Kidney (tissue), 14 donors: Measurements from ENCODE around the gene TMOD4. TPM values are rescaled to one million over a fixed set of nuclear protein-coding genes. Genes with fewer than 3 reads are reported as not detected.
A peak's percentile ranks its signal among the peaks of the same experiment; 100 is the strongest.
"Not testable (repeated sequence)": the region's sequence is repeated elsewhere in the genome, so short reads cannot be mapped to it uniquely, and the experiment has no call there.

ENCODE experiments used
- DNase-seq, 5 donors: peaks; one replicate each; pipeline ENCODE4 v3.0.0-alpha.2; 2013 to 2020
- FAIRE-seq: peaks from 2 replicates; lab custom pipeline; 2012; peaks lifted over from hg19 to GRCh38; lab: Jason Lieb, UNC
- H3K27ac ChIP-seq, 2 donors: one replicate each; pipeline ENCODE4 v1.7.0; 2013; ENCODE audit warnings: low read depth in 2 of 2, low read length in 2 of 2, inconsistent platforms in 1 of 2
- H3K27me3 ChIP-seq: one replicate; pipeline ENCODE4 v1.7.1; 2013; ENCODE audit warnings: low read length, inconsistent platforms; ENCODE audit not compliant: control insufficient read depth, insufficient read depth
- H3K36me3 ChIP-seq, 3 donors: one replicate each; pipeline versions ENCODE4 v1.7.0 to v1.7.1; 2013; ENCODE audit warnings: low read length in 3 of 3, control low read depth in 1 of 3, inconsistent platforms in 1 of 3; ENCODE audit not compliant: insufficient read depth in 3 of 3, control insufficient read depth in 2 of 3
- H3K4me1 ChIP-seq, 3 donors: one replicate each; pipeline versions ENCODE4 v1.7.0 to v1.7.1; 2013; ENCODE audit warnings: low read length in 3 of 3, inconsistent platforms in 1 of 3, low read depth in 1 of 3; ENCODE audit not compliant: control insufficient read depth in 2 of 3, insufficient read depth in 2 of 3
- H3K4me3 ChIP-seq, 3 donors: one replicate each; pipeline versions ENCODE4 v1.7.0 to v1.8.1; 2013; ENCODE audit warnings: low read length in 3 of 3, control low read depth in 1 of 3, inconsistent platforms in 1 of 3
- H3K9ac ChIP-seq, 3 donors: one replicate each; pipeline versions ENCODE4 v1.7.0 to v1.7.1; 2013; ENCODE audit warnings: low read length in 3 of 3, control low read depth in 1 of 3, inconsistent platforms in 1 of 3
- H3K9me3 ChIP-seq, 3 donors: one replicate each; pipeline versions ENCODE4 v1.7.0 to v1.7.1; 2013; ENCODE audit warnings: low read length in 3 of 3, control low read depth in 1 of 3, inconsistent platforms in 1 of 3; ENCODE audit not compliant: control insufficient read depth in 2 of 3, insufficient read depth in 1 of 3
- CTCF ChIP-seq: IDR thresholded peaks from 3 replicates; pipeline ENCODE4 v1.5.1; 2012; ENCODE audit warnings: mild to moderate bottlenecking, moderate library complexity, borderline replicate concordance; ENCODE audit not compliant: insufficient read depth; ENCODE audit errors: extremely low read depth
- intact Hi-C: fragments of 100-400 bp; cut with DNase I; formaldehyde crosslinking; loops from one replicate; pipeline ENCODE4 v1.11.1; 2022
- polyA plus RNA-seq: library from polyadenylated mRNA; stranded (reverse); fragments of 350-450 nt; fragmentation: Illumina TruSeq; extraction: RNeasy Lipid Tissue Mini Kit (QIAGEN cat#74804); gene quantifications from one replicate; pipeline ENCODE4 v1.2.3, GENCODE V29; 2014; ENCODE audit warnings: low read depth, low replicate concordance; ENCODE audit not compliant: insufficient read depth
- total RNA-seq: library from RNA; stranded (reverse); fragmentation: NEBNext Ultra II Directional; extraction: Animal tissue kit (Norgen Biotek cat#: 25700); gene quantifications from one replicate; pipeline ENCODE4 v1.2.1, GENCODE V29; 2021
- donor health status: control.
- donor health status: control.
- donor health status: control.
- donor health status: control.
- donor health status: control.
- donor health status: DM: yes; HTN: yes; CAD: no.
- donor health status: Normal renal cell carcinoma (clear cell type).

Gene TMOD4
- total and polyA plus RNA-seq, 2 donors from 2014 or later, result 0.65 to 0.66 TPM

- Histone ChIP-seq H3K9me3 (no peaks in the 10 kb centered on the region), H3K27ac (no peak overlapping the region), H3K9ac (no peak overlapping the region), H3K4me3 (no peak overlapping the region), H3K27me3 (no peaks in the 10 kb centered on the region), H3K36me3 (no peaks in the 10 kb centered on the region), H3K4me1 (peaks cover 5 to 11% (median 6%) of the 10 kb centered on the region in 3 donors)
- intact Hi-C loops, result no loop called here
- no peak for TF ChIP-seq CTCF
- no peak for FAIRE-seq
- no peak for DNase-seq
These were observed 16.3 kb upstream of the TMOD4 start for GRCh38 chr1:151192047-151192446.

- H3K4me3 ChIP-seq, result peak within 1 kb of the TSS; percentile 92 to 99 (median 92)
- H3K9ac ChIP-seq, result peak within 1 kb of the TSS; percentile 83 to 91 (median 90)
- no peaks in the 10 kb centered on the region for H3K9me3 ChIP-seq
- H3K36me3 ChIP-seq, result peaks cover 0 to 7% (median 4%) of the 10 kb centered on the region in 3 donors
- peak; percentile 24 for TF ChIP-seq CTCF
- peak within 1 kb of the TSS; percentile 67 to 69 for H3K27ac ChIP-seq
- no peaks in the 10 kb centered on the region for H3K27me3 ChIP-seq
- FAIRE-seq (no peak), DNase-seq (peak; percentile 91 to 97 (median 93))
- intact Hi-C loops, result no loop called here
- H3K4me1 ChIP-seq, result peaks cover 5 to 11% (median 6%) of the 10 kb centered on the region in 3 donors
These were observed 14.1 kb upstream of the TMOD4 start, which contains the start of gene VPS72 for GRCh38 chr1:151189637-151190445. TSS of gene VPS72 (minus strand) at chr1:151190197. CDS start at chr1:151190121, 76 bp downstream.

GRCh38 chr1:151188667-151189066 lies 12.9 kb upstream of the TMOD4 start:
- H3K9me3 ChIP-seq, DNase-seq, intact Hi-C loops, H3K27me3 ChIP-seq, H3K27ac ChIP-seq, FAIRE-seq: not testable (repeated sequence)
- Histone ChIP-seq H3K4me3 (peak overlapping the region; percentile 92 to 99 (median 92)), H3K9ac (peak overlapping the region in 1 of 3 donors; percentile 90), H3K4me1 (peaks cover 5 to 11% (median 6%) of the 10 kb centered on the region in 3 donors), H3K36me3 (peaks cover 6 to 12% (median 9%) of the 10 kb centered on the region in 3 donors)

- intact Hi-C loops, result no loop called here
- Histone ChIP-seq H3K4me3 (no peak overlapping the region), H3K27me3 (no peaks in the 10 kb centered on the region), H3K36me3 (peaks cover 12 to 14% (median 14%) of the 10 kb centered on the region in 3 donors), H3K27ac (no peak overlapping the region), H3K9ac (no peak overlapping the region), H3K4me1 (peaks cover 5 to 11% (median 6%) of the 10 kb centered on the region in 3 donors), H3K9me3 (no peaks in the 10 kb centered on the region)
- TF ChIP-seq CTCF, result no peak
- FAIRE-seq, result no peak
- no peak for DNase-seq
These were observed 11.4 kb upstream of the TMOD4 start for GRCh38 chr1:151187205-151187604.
